HG03060 (cell line): ENCODE data around the gene RARB.

Experiments
- ATAC-seq: cut with Tn5 transposase; IDR thresholded peaks from one replicate; pipeline ENCODE4 v1.9.1; 2021; ENCODE audit warnings: low read depth, moderate number of reproducible peaks; ENCODE audit not compliant: unreplicated experiment

RARB gene

GRCh38 chr3:25588441-25589103 lies 160.5 kb downstream of the RARB start:
- ATAC-seq: no peak

GRCh38 chr3:25589104-25589782 lies 161.2 kb downstream of the RARB start:
- ATAC-seq: no peak

- no peak for ATAC-seq
These were observed 161.8 kb downstream of the RARB start for GRCh38 chr3:25589783-25590258.

- ATAC-seq: no peak
These were observed 164.5 kb downstream of the RARB start for GRCh38 chr3:25592510-25592968.

- ATAC-seq: no peak
These were observed 164.9 kb downstream of the RARB start for GRCh38 chr3:25593001-25593400.

- no peak for ATAC-seq
These were observed 166.0 kb downstream of the RARB start for GRCh38 chr3:25594007-25594502.

GRCh38 chr3:25597535-25598101 lies 169.6 kb downstream of the RARB start:
- ATAC-seq: no peak

- ATAC-seq: no peak
These were observed 175.6 kb downstream of the RARB start for GRCh38 chr3:25603703-25604102.

- ATAC-seq: no peak
These were observed 176.2 kb downstream of the RARB start for GRCh38 chr3:25604107-25604805.

- no peak for ATAC-seq
These were observed 182.1 kb downstream of the RARB start for GRCh38 chr3:25610167-25610566.

- no peak for ATAC-seq
These were observed 182.7 kb downstream of the RARB start for GRCh38 chr3:25610779-25611178.

- ATAC-seq: no peak
These were observed 183.1 kb downstream of the RARB start for GRCh38 chr3:25611193-25611592.

- ATAC-seq: no peak
These were observed 190.0 kb downstream of the RARB start for GRCh38 chr3:25618028-25618427.

GRCh38 chr3:25619382-25619781 lies 191.3 kb downstream of the RARB start:
- ATAC-seq: no peak

GRCh38 chr3:25620493-25620892 lies 192.4 kb downstream of the RARB start:
- no peak for ATAC-seq

- ATAC-seq: no peak
These were observed 193.0 kb downstream of the RARB start for GRCh38 chr3:25621087-25621486.

GRCh38 chr3:25631989-25632388 lies 203.9 kb downstream of the RARB start:
- ATAC-seq: no peak

GRCh38 chr3:25633919-25634318 lies 205.9 kb downstream of the RARB start:
- ATAC-seq: no peak

GRCh38 chr3:25635038-25635437 lies 207.0 kb downstream of the RARB start:
- ATAC-seq: no peak
